ENCODE results near the gene BOD1L1. TPM values are rescaled to one million over a fixed set of nuclear protein-coding genes. Genes with fewer than 3 reads are reported as not detected.

Gene BOD1L1
- total RNA-seq, 2 donors from 2014 or later, result 31.1 to 34.2 TPM

- intact Hi-C loops (cut with DNase I), result no loop called here
- no peak for DNase-seq (ENCODE audit: low spot score)
These were observed 95.9 kb downstream of the BOD1L1 start for GRCh38 chr4:13531625-13531998.

- intact Hi-C loops (cut with DNase I), result no loop called here
- DNase-seq (ENCODE audit: low spot score), result peak; percentile 66
These were observed 96.5 kb downstream of the BOD1L1 start for GRCh38 chr4:13530823-13531624.

- intact Hi-C loops (cut with DNase I), result no loop called here
- DNase-seq (ENCODE audit: low spot score), result peak; percentile 72
These were observed 98.2 kb downstream of the BOD1L1 start for GRCh38 chr4:13529128-13529919.

GRCh38 chr4:13528821-13529127 is 98.8 kb downstream of the BOD1L1 start:
- DNase-seq (ENCODE audit: low spot score), result no peak

GRCh38 chr4:13527981-13528820 is 99.3 kb downstream of the BOD1L1 start:
- intact Hi-C loops (cut with DNase I), result no loop called here
- peak; percentile 74 for DNase-seq (ENCODE audit: low spot score)

More at GRCh38 chr4:13528821-13529127, 98.8 kb downstream of the BOD1L1 start:
- intact Hi-C loops (cut with DNase I), result no loop called here

GRCh38 chr4:13527192-13527980 is 100.1 kb downstream of the BOD1L1 start:
- DNase-seq (ENCODE audit: low spot score), result peak; percentile 57
- intact Hi-C loops (cut with DNase I), result no loop called here

- intact Hi-C loops (cut with DNase I), result no loop called here
- no peak for DNase-seq (ENCODE audit: low spot score)
These were observed 100.9 kb downstream of the BOD1L1 start for GRCh38 chr4:13526658-13527057.

GRCh38 chr4:13525606-13526281 is 101.8 kb downstream of the BOD1L1 start:
- intact Hi-C loops (cut with DNase I), result no loop called here

GRCh38 chr4:13524504-13525243 is 102.9 kb downstream of the BOD1L1 start:
- intact Hi-C loops (cut with DNase I), result no loop called here
- DNase-seq (ENCODE audit: low spot score), result no peak

More at GRCh38 chr4:13525606-13526281, 101.8 kb downstream of the BOD1L1 start:
- DNase-seq (ENCODE audit: low spot score), result no peak

GRCh38 chr4:13523591-13524503 is 103.7 kb downstream of the BOD1L1 start:
- no peak for DNase-seq (ENCODE audit: low spot score)
- intact Hi-C loops (cut with DNase I), result no loop called here

- no peak for DNase-seq (ENCODE audit: low spot score)
- intact Hi-C loops (cut with DNase I), result no loop called here
These were observed 104.4 kb downstream of the BOD1L1 start for GRCh38 chr4:13523105-13523477.

- intact Hi-C loops (cut with DNase I), result no loop called here
- DNase-seq (ENCODE audit: low spot score), result no peak
These were observed 105.0 kb downstream of the BOD1L1 start for GRCh38 chr4:13522282-13523104.

- DNase-seq (ENCODE audit: low spot score), result no peak
- intact Hi-C loops (cut with DNase I), result no loop called here
These were observed 106.5 kb downstream of the BOD1L1 start for GRCh38 chr4:13521047-13521446.

All from posterior vena cava (tissue), 2 donors.